ENCODE data around the gene AMMECR1L. TPM values are rescaled to one million over a fixed set of nuclear protein-coding genes. Genes with fewer than 3 reads are reported as not detected.
"Not testable (repeated sequence)": the region's sequence is repeated elsewhere in the genome, so short reads cannot be mapped to it uniquely, and the experiment has no call there.

The AMMECR1L gene
- total RNA-seq = 10 to 100 TPM; 18.3 to 26.1 (median 21.6) TPM

- peak; percentile 98 for ATAC-seq (ENCODE audit: low FRiP score)
- DNase-seq (ENCODE audit: low spot score) = not testable (repeated sequence)
Measured at GRCh38 chr2:127885780-127886592, at the start of gene AMMECR1L. Gene AMMECR1L, minus strand, starts transcription at chr2:127885956. Its CDS starts 11,722 bp downstream, at chr2:127874234.

DNA sequence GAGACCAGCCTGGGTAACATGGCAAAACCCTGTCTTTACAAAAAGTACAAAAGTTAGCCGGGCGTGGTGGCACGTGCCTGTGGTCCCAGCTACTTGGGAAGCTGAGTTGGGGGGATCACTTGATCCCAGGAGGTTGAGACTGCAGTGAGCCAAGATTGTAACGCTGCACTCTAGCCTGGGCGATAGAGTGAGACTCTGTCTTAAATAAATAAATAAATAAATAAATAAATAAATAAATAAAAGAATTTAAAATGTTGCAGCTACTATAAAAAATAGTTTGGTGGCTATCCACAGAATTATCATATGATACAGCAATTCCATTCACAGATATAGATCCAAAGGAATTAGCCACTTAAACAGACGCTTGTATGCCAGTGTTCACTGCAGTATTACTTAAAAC, 49.6 kb upstream of the AMMECR1L start:
- no peak for DNase-seq (ENCODE audit: low spot score)
- TF ChIP-seq, protein P1, sequence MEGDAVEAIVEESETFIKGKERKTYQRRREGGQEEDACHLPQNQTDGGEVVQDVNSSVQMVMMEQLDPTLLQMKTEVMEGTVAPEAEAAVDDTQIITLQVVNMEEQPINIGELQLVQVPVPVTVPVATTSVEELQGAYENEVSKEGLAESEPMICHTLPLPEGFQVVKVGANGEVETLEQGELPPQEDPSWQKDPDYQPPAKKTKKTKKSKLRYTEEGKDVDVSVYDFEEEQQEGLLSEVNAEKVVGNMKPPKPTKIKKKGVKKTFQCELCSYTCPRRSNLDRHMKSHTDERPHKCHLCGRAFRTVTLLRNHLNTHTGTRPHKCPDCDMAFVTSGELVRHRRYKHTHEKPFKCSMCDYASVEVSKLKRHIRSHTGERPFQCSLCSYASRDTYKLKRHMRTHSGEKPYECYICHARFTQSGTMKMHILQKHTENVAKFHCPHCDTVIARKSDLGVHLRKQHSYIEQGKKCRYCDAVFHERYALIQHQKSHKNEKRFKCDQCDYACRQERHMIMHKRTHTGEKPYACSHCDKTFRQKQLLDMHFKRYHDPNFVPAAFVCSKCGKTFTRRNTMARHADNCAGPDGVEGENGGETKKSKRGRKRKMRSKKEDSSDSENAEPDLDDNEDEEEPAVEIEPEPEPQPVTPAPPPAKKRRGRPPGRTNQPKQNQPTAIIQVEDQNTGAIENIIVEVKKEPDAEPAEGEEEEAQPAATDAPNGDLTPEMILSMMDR (IDR thresholded peaks at IDR 0.05) = no peak
- no peak for ATAC-seq (ENCODE audit: low FRiP score)

GRCh38 chr2:127932199-127932876, 46.6 kb upstream of the AMMECR1L start:
- ATAC-seq (ENCODE audit: low FRiP score) = no peak

GRCh38 chr2:127929449-127929848, 43.7 kb upstream of the AMMECR1L start:
- ATAC-seq (ENCODE audit: low FRiP score) (no peak), DNase-seq (ENCODE audit: low spot score) (no peak)
- TF ChIP-seq, protein P1 (IDR thresholded peaks at IDR 0.05) = no peak

More at GRCh38 chr2:127932199-127932876, 46.6 kb upstream of the AMMECR1L start:
- no peak for DNase-seq (ENCODE audit: low spot score)
- TF ChIP-seq, protein P1 (IDR thresholded peaks at IDR 0.05) = no peak

DNA sequence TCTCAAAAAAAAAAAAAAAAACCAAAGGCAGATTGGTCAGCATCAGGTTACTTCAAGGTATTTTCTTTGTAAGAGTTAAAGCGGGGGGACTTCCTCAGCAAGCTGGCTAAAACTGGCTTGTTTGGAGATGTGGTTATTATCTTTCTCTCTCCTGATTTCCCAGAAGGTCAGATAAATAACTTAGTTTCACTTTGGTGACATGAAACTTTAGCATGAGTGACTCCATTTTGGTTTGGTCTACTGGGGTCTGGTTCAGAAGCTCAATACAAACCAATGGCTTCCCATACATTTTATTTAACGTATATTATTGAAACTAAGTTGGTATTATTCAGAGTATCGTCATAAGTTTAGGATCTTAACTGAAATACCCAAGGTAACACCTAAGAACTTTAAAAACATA, 41.6 kb upstream of the AMMECR1L start:
- DNase-seq (ENCODE audit: low spot score) (no peak), ATAC-seq (ENCODE audit: low FRiP score) (no peak)
- TF ChIP-seq, protein P1 (IDR thresholded peaks at IDR 0.05) = no peak

- no peak for ATAC-seq (ENCODE audit: low FRiP score)
- no peak for DNase-seq (ENCODE audit: low spot score)
- TF ChIP-seq, protein P1 (IDR thresholded peaks at IDR 0.05) = no peak
Measured at GRCh38 chr2:127917916-127918315, 32.2 kb upstream of the AMMECR1L start.

DNA sequence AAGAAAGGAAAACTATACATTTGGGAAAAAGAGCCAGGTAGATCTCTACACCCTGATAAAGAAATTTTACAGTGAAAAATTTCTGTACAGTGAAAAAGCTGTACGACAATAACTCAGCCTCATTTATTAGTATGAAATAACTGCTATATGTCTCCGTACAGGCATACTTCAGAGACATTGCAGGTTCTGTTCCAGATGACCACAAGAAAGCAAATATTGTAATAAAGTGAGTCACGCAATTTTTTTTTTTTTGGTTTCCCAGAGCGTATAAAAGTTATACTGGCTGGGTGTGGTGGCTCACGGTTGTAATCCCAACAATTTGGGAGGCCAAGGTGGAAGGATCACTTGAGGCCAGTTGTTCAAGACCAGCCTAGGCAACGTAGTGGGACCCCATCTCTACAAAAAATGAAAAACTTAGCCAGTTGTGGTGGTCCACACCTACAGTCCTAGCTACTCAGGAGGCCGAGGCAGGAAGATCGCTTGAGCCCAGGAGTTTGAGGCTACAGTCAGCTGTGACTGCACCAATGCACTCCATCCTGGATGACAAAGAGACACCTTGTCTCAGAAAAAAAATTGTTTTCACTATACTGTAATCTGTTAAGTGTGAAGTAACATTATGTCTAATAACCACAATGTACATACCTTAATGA, 28.2 kb upstream of the AMMECR1L start:
- no peak for ATAC-seq (ENCODE audit: low FRiP score)

More for the DNA sequence above, 28.2 kb upstream of the AMMECR1L start:
- no peak for DNase-seq (ENCODE audit: low spot score)
- TF ChIP-seq, protein P1 (IDR thresholded peaks at IDR 0.05) = no peak
